Stimulated activated CD4-positive, alpha-beta T cell treated with anti-CD3 and anti-CD28 coated beads, Interleukin-1b, Interleukin-23, amount 100 ng/mL, for 4 hours (primary cell): ENCODE data around the gene R3HDML.

ENCODE experiments used
- DNase-seq, 2 donors: peaks; one replicate each; pipeline ENCODE4 v3.0.0-alpha.2; 2020; ENCODE audit warnings: low read depth in 2 of 2

The R3HDML gene

GRCh38 chr20:44364068-44364467 is 27.2 kb downstream of the R3HDML start:
- DNase-seq = no peak

GRCh38 chr20:44364780-44365179 is 27.9 kb downstream of the R3HDML start:
- no peak for DNase-seq

GRCh38 chr20:44367746-44368145 is 30.9 kb downstream of the R3HDML start:
- no peak for DNase-seq

GRCh38 chr20:44370639-44371218 is 33.9 kb downstream of the R3HDML start:
- DNase-seq = no peak

- no peak for DNase-seq
Observed at GRCh38 chr20:44382641-44383040, 45.8 kb downstream of the R3HDML start.

- DNase-seq = peak; percentile 80 to 89
Observed at GRCh38 chr20:44384423-44385027, 47.7 kb downstream of the R3HDML start.

- peak; percentile 50 to 61 for DNase-seq
Observed at GRCh38 chr20:44388466-44389023, 51.7 kb downstream of the R3HDML start.

- no peak for DNase-seq
Observed at GRCh38 chr20:44389871-44390270, 53.0 kb downstream of the R3HDML start.

GRCh38 chr20:44390280-44390679 is 53.4 kb downstream of the R3HDML start:
- no peak for DNase-seq

- DNase-seq = no peak
Observed at GRCh38 chr20:44392088-44392775, 55.4 kb downstream of the R3HDML start.

- DNase-seq = no peak
Observed at GRCh38 chr20:44392776-44393607, 56.1 kb downstream of the R3HDML start.

- DNase-seq = no peak
Observed at GRCh38 chr20:44393608-44394451, 57.0 kb downstream of the R3HDML start.

GRCh38 chr20:44394452-44394701 is 57.5 kb downstream of the R3HDML start:
- no peak for DNase-seq

- no peak for DNase-seq
Observed at GRCh38 chr20:44394702-44395460, 58.0 kb downstream of the R3HDML start.

- DNase-seq = no peak
Observed at GRCh38 chr20:44395461-44396340, 58.9 kb downstream of the R3HDML start.

- no peak for DNase-seq
Observed at GRCh38 chr20:44396369-44397130, 59.7 kb downstream of the R3HDML start.

- no peak for DNase-seq
Observed at GRCh38 chr20:44398335-44398734, 61.5 kb downstream of the R3HDML start.

GRCh38 chr20:44399446-44399845 is 62.6 kb downstream of the R3HDML start:
- no peak for DNase-seq

- DNase-seq = no peak
Observed at GRCh38 chr20:44400671-44400969, 63.8 kb downstream of the R3HDML start.
